ENCODE data around the gene NPAS3. TPM values are rescaled to one million over a fixed set of nuclear protein-coding genes. Genes with fewer than 3 reads are reported as not detected.

The NPAS3 gene
- total RNA-seq, 1 experiment from 2014 or later, result not detected

- ChIA-PET POLR2A (no interaction called here), RAD21 (ENCODE audit: low non-redundant PET in 1 of 2, low total read pairs in 2 of 2, uncharacterized antibody in 2 of 2, unreplicated experiment in 2 of 2) (no interaction called here), CTCF (interaction anchor here (5.3 kb wide), 1 partner anchor 14 kb away, joined by 26 read pairs; no protein-coding TSS in a partner anchor)
- TF ChIP-seq SP1 (IDR thresholded peaks at IDR 0.05; ENCODE audit: low read depth) (no peak), EZH2 (IDR thresholded peaks at IDR 0.05) (no peak), CTCF (IDR thresholded peaks at IDR 0.05 in 2 of 3, conservative IDR thresholded peaks at IDR 0.05 in 1 of 3; ENCODE audit: borderline replicate concordance in 1 of 3, insufficient read depth in 1 of 3, low read depth in 2 of 3, low read length in 2 of 3) (no peak), RAD21 (IDR thresholded peaks at IDR 0.05; ENCODE audit: low read depth) (no peak), FOSL1 (IDR thresholded peaks at IDR 0.05; ENCODE audit: low read depth) (no peak), SIN3A (IDR thresholded peaks at IDR 0.05; ENCODE audit: low read depth) (no peak), EGR1 (IDR thresholded peaks at IDR 0.05; ENCODE audit: low read depth) (no peak), TCF7L2 (IDR thresholded peaks at IDR 0.05; ENCODE audit: borderline replicate concordance, extremely low read depth, insufficient read depth, insufficient read length) (no peak), CBX3 (IDR thresholded peaks at IDR 0.05; ENCODE audit: low read depth) (no peak), ZNF274 (IDR thresholded peaks at IDR 0.05; ENCODE audit: low read depth, low read length) (no peak), SRF (IDR thresholded peaks at IDR 0.05; ENCODE audit: low read depth) (no peak), POLR2AphosphoS5 (IDR thresholded peaks at IDR 0.05; ENCODE audit: low read depth, low read length) (no peak), ELF1 (IDR thresholded peaks at IDR 0.05; ENCODE audit: borderline replicate concordance, low read depth) (no peak), EZH2phosphoT487 (IDR thresholded peaks at IDR 0.05; ENCODE audit: borderline replicate concordance) (no peak), POLR2A (IDR thresholded peaks at IDR 0.05; ENCODE audit: borderline replicate concordance, extremely low read depth, insufficient read depth, insufficient read length) (no peak)
- Histone ChIP-seq H3K9me2 (ENCODE audit: insufficient read depth) (no peaks in the 10 kb centered on the region), H3K9me3 (ENCODE audit: control insufficient read depth in 1 of 2, insufficient read depth in 1 of 2, low read depth in 1 of 2, low read length in 2 of 2) (no peaks in the 10 kb centered on the region), H3K27me3 (ENCODE audit: insufficient read depth, low read length) (peaks cover 9% of the 10 kb centered on the region; the same call in 1 of the 2 replicates), H3K9ac (ENCODE audit: low read length) (no peak overlapping the region), H3K4me1 (ENCODE audit: control insufficient read depth in 1 of 2, insufficient read depth in 2 of 2, low read length in 2 of 2) (no peaks in the 10 kb centered on the region), H3K4me2 (ENCODE audit: low read length) (no peak overlapping the region), H4K20me1 (ENCODE audit: insufficient read depth) (no peaks in the 10 kb centered on the region), H3K27ac (ENCODE audit: low read depth, low read length) (no peak overlapping the region), H3K36me3 (ENCODE audit: control insufficient read depth in 1 of 2, insufficient read depth in 2 of 2, low read length in 2 of 2) (no peaks in the 10 kb centered on the region), H3K79me2 (ENCODE audit: insufficient read depth, low read length) (no peaks in the 10 kb centered on the region), H3K4me3 (replicated peaks in 1 of 2; ENCODE audit: low read depth in 1 of 2, low read length in 2 of 2) (no peak overlapping the region), H2AFZ (ENCODE audit: low read depth, low read length, poor library complexity, severe bottlenecking) (no peak overlapping the region)
- no peak for ATAC-seq
- no TSS peak for BruUV-seq (replicated peaks)
- no peak for DNase-seq (ENCODE audit: low read depth, low spot score)
- intact Hi-C loops (cut with micrococcal nuclease), result no loop called here
Measured at GRCh38 chr14:33806905-33807304, 868.2 kb downstream of the NPAS3 start.
